Cardiac fibroblast (primary cell): ENCODE measurements around the gene OSBPL6.

Experiments used
- DNase-seq, 2 donors: peaks; one replicate each; pipeline versions ENCODE4 v3.0.0 to v3.0.0-alpha.2; 2010; ENCODE audit warnings: low read depth in 2 of 2
- H3K4me3 ChIP-seq, 2 donors: replicated peaks in 1 of 2; 1 replicate in 1 of 2; 2 replicates in 1 of 2; pipeline ENCODE4 v1.5.1; 2011; ENCODE audit warnings: low read depth in 2 of 2, low read length in 2 of 2, mild to moderate bottlenecking in 2 of 2, moderate library complexity in 1 of 2
- CTCF ChIP-seq: IDR thresholded peaks from one replicate; pipeline ENCODE4 v1.5.1; 2011; ENCODE audit warnings: low read depth, mild to moderate bottlenecking, low read length, inconsistent platforms

Gene OSBPL6

GRCh38 chr2:178220814-178221213 is 26.5 kb downstream of the OSBPL6 start:
- TF ChIP-seq CTCF, result no peak
- no peak overlapping the region for H3K4me3 ChIP-seq
- no peak for DNase-seq

- H3K4me3 ChIP-seq, result no peak overlapping the region
- TF ChIP-seq CTCF, result no peak
Observed at GRCh38 chr2:178221556-178221955, 27.2 kb downstream of the OSBPL6 start.

GRCh38 chr2:178223806-178224205 is 29.5 kb downstream of the OSBPL6 start:
- TF ChIP-seq CTCF, result no peak
- H3K4me3 ChIP-seq, result no peak overlapping the region
- no peak for DNase-seq

More at GRCh38 chr2:178221556-178221955, 27.2 kb downstream of the OSBPL6 start:
- DNase-seq, result no peak

- peak; percentile 63 to 65 for DNase-seq
- no peak overlapping the region for H3K4me3 ChIP-seq
- TF ChIP-seq CTCF, result no peak
Observed at GRCh38 chr2:178225006-178225805, 30.9 kb downstream of the OSBPL6 start.

- H3K4me3 ChIP-seq, result no peak overlapping the region
- peak in 1 of 2 donors; percentile 63 for DNase-seq
- no peak for TF ChIP-seq CTCF
Observed at GRCh38 chr2:178227187-178227586, 32.9 kb downstream of the OSBPL6 start.

GRCh38 chr2:178229927-178230326 is 35.6 kb downstream of the OSBPL6 start:
- no peak for DNase-seq
- TF ChIP-seq CTCF, result no peak
- H3K4me3 ChIP-seq, result no peak overlapping the region
